ENCODE measurements around the gene TBL1XR1. TPM values are rescaled to one million over a fixed set of nuclear protein-coding genes. Genes with fewer than 3 reads are reported as not detected.

TBL1XR1 gene
- total RNA-seq, 2 donors from 2014 or later, result 126 to 146 TPM

DNA sequence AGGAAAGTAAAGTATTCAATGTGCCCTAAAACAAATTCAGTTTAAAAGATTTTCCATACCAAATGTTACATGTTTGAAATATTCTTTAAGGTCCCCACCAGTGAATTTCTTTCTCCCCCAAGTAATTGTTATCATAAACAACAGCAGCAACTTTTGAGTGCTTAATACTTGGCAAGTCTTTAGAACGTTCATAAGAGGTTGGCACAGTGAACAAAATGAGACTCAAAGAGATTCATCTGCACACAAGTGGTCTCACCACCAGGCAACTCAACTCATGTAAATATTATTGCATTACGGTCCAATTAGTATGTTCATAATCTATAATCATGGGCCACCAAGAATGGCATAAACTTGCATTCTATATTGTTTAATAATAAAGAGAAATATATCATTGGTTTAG lies 98.7 kb downstream of the TBL1XR1 start:
- intact Hi-C loops (cut with DNase I), result no loop called here
- no peak for DNase-seq (ENCODE audit: low spot score)

DNA sequence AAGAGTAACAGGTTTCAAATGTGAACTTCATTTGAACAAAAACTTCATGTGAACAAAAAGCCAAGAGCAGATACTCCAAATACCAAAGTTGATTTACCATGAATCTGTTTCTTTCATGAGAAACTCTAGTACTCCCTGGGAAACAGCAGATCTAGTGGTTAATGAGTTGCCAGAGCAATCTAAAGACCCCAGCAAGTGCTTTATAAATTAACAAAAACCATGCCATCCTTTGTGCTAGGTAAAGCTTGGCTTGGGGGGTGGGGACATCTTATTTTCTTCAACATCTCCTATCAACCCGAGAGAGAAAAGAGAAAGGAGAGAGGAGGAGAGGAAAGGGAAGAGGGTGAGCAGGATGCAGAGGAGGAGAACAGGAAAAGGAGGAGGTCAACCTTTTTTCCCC lies 100.7 kb downstream of the TBL1XR1 start:
- intact Hi-C loops (cut with DNase I), result no loop called here
- no peak for DNase-seq (ENCODE audit: low spot score)

DNA sequence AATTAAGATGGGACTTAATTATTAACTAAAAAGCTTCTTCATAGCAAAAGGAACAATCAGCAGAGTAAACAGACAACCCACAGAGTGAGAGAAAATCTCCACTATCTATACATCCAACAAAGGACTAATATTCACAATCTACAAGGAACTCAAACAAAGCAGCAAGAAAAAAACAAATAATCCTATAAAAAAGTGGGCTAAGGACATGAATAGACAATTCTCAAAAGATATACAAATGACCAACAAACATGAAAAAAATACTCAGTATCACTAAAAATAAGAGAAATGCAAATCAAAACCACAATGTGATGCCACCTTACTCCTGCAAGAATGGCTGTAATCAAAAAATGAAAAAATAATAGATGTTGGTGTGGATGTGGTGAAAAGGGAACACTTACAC lies 103.3 kb downstream of the TBL1XR1 start:
- no peak for DNase-seq (ENCODE audit: low spot score)
- intact Hi-C loops (cut with DNase I), result no loop called here

DNA sequence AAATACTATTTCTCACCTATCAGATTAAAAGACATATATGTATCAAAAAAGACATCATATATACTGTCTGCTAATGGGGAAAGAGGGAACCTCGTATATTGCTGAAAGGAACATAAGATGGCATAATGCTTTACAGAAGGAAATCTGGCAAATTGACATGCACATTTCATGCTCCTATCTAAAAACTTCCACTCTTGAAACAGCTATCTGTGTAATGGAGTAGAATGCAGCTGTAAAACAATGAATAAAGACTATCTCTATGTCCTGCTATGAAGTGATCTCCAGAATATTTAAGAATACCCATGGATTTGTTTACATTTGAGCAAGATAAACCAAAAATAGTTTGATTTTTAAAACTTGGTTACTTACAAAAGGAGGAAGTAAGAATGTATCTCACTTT lies 107.4 kb downstream of the TBL1XR1 start:
- intact Hi-C loops (cut with DNase I), result no loop called here
- no peak for DNase-seq (ENCODE audit: low spot score)

DNA sequence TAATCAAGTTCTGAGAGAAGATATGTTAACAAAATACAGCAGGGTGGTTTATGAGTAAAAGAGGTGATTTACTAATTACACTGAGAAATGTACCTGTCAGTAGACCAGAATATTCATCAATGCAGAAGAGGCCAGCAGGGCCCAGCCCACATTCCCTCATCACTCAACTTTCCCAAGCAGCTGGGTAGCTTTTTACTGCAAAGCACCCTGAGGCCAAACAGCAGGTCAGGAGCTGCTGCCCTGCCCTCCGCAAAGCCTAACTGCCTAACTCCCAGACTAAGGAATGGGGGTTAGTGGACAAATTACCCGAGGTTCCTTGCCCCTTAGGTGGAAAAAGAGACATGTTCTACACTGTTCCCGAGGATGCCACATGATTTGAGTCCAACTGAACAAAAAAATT lies 108.2 kb downstream of the TBL1XR1 start:
- intact Hi-C loops (cut with DNase I), result no loop called here
- DNase-seq (ENCODE audit: low spot score), result no peak

DNA sequence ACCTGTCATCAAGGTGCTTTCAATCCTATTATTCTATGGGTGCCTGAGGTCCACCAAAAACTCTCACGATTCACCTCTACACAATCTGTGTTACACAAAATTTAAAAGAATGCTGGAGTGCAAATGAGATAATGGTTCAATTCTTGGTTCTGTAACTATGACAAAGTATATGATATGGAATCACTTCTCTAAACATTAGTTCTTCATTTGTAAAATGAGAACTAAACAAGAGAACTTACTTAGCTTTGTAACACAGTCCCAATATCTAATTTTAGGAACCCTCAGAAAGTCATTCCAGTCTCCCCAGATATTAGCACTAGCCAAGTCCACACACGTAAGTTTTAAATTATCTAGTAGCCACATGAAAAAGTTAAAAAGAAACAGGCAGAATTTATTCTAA lies 111.5 kb downstream of the TBL1XR1 start:
- intact Hi-C loops (cut with DNase I), result loop anchor here in 1 of 2 donors (2.0 kb wide), 1 partner anchor 79 kb away; no protein-coding TSS in a partner anchor
- DNase-seq (ENCODE audit: low spot score), result no peak

DNA sequence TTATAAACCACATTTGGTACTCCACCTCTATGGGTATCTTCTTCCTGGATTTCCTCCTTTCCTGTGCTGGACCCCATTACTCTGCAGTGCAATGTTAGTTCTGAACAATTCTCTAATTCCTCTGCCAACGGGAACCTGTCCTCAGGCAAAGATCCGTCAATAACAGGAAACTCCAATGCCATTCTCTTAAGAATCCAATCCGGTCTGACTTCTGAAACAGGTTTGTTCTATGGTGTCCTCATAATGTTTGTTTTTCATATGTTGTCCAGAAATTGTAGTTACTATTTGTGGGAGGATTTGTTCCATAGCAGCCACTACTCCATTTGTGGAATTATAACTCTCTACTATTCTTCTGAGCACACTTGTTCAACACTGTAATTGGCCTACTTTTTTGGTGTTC lies 112.7 kb downstream of the TBL1XR1 start:
- intact Hi-C loops (cut with DNase I), result no loop called here
- DNase-seq (ENCODE audit: low spot score), result no peak

DNA sequence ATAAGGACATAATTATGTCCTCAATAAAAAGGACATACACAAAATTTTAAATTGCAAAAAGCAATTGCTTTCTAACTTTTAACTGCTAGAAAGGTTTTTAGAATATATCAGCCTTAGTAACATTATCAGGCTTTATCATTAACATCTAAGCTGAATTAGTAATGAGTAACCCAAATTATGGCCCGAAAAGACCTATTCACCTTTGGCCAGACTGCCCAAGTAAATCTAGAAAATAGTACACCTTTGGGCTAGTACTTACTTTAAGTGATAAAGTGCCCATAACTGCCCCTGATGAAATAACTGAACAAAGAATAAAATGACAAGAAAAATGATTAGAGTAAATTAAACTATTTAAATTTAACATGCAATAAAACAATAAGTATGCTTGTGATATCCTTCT lies 117.2 kb downstream of the TBL1XR1 start:
- intact Hi-C loops (cut with DNase I), result no loop called here
- DNase-seq (ENCODE audit: low spot score), result no peak

DNA sequence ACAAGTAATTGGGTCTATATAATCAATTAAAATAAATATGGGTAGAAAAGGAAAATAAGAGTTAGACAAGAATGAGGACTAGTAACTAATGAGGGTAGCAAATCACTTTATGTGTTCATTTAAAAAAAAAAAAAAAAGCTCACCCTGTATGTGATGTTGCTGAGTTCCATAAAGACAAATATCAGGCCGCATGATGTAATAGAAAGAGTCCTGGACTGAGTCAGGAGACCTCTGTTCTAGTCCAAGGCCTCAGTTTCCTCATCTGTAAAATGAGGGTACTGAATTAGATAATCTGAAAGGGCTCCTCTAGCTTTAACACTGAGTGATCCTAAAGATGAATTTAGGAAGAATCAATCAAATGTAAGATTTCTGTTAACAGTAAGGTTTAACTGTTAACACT lies 117.6 kb downstream of the TBL1XR1 start:
- DNase-seq (ENCODE audit: low spot score), result no peak
- intact Hi-C loops (cut with DNase I), result no loop called here

DNA sequence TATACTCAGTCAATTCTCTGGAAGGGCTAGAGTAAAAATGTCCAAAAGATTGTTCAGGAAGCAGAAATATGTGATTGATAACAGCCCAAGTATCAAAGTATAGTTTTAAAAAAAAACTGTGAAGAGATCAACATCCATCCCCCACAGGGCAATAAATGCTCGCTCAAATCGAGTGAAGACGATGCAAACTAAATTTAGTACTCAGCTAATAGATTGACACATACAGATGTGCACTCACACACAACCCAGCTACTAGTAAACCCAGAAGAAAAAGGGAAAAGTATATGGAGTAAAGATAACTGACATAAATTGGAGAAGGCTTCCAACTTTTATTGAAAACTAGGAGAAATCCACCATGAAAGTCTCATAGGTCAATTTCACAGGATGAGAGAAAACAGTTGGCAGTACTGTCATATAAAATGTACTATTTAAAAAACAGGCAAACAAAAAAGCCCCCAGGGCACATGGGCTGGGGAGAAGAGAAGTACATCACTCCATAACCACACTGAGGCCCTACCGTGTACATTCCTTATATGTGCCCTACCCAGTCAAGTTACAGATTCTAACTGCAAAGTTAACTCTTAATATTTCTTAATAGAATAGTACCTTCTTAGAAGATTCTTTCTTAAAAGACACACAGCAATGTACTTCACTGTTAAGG lies 125.7 kb downstream of the TBL1XR1 start:
- intact Hi-C loops (cut with DNase I), result no loop called here
- DNase-seq (ENCODE audit: low spot score), result no peak

DNA sequence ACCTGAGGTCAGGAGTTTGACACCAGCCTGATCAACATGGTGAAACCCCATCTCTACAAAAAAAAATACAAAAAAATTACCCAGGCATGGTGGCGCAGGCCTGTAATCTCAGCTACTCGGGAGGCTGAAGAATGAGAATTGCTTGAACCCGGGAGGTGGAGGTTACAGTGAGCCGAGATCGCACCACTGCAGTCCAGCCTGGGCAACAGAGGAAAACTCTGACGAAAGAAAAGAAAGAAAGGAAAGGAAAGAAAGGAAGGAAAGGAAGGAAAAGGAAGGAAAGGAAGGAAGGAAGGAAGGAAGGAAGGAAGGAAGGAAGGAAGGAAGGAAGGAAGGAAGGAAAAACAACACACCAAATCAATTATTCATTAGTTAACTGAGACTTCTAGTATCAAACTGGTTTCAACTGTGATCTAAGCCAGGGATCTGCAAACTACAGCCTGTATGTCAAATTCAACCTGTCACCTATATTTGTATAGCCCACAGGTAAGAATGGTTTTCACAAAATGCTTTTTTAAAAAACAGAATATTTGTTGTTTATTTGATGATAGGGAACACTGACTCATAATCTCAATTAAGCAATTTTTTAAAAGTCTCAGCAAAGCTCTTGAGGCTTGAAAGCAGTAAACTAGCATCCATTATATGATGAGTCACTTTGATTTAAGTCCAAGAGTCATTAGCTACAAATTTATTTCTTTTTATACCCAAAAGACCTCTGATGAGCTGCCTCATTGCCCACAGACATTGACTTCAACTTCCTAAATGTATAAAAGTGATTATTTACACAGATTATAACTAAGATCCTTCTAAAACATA lies 127.6 kb downstream of the TBL1XR1 start:
- DNase-seq (ENCODE audit: low spot score), result no peak
- intact Hi-C loops (cut with DNase I), result loop anchor here in 1 of 2 donors (10.0 kb wide), 1 partner anchor 115 kb away; no protein-coding TSS in a partner anchor

DNA sequence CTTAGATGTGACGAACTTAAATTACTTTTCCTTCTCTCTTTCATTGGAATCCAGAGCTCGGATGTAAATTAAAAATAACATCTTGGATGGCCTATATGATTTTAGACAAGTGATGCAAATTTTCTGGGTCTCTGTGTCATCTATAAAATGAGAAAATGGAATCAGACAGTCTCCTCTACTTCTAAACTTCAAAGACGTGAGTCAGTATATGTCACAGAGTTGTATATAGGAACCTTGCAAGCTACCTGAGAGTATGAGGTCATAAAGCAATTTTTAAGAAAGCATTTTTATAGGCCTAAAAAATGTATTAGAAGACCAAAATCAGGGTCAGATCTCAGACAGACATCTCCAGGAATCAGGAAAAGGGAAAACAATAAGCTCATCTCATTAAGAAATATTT lies 128.3 kb downstream of the TBL1XR1 start:
- no peak for DNase-seq (ENCODE audit: low spot score)
- intact Hi-C loops (cut with DNase I), result loop anchor here in 1 of 2 donors (10.0 kb wide), 1 partner anchor 116 kb away; no protein-coding TSS in a partner anchor

DNA sequence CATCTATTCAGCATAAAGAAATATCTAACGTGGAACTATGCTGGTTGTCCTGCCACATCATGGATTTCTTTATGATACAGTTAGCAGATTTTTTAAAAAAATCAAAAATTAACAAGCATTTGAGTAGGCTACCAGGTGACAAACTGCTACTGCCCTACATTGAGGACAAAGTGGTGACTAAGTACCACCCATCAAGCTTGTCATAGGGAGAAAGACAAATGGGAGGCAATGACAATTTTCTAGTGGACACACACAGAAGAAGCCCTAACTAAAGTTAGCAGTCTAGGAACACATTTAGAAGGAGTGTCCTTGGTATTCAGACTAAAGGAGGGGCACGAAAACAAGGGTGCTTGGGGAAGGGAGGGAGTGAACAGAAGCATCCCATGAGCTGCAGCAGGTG lies 131.2 kb downstream of the TBL1XR1 start:
- intact Hi-C loops (cut with DNase I), result loop anchor here in 1 of 2 donors (10.0 kb wide), 1 partner anchor 119 kb away; no protein-coding TSS in a partner anchor
- no peak for DNase-seq (ENCODE audit: low spot score)

DNA sequence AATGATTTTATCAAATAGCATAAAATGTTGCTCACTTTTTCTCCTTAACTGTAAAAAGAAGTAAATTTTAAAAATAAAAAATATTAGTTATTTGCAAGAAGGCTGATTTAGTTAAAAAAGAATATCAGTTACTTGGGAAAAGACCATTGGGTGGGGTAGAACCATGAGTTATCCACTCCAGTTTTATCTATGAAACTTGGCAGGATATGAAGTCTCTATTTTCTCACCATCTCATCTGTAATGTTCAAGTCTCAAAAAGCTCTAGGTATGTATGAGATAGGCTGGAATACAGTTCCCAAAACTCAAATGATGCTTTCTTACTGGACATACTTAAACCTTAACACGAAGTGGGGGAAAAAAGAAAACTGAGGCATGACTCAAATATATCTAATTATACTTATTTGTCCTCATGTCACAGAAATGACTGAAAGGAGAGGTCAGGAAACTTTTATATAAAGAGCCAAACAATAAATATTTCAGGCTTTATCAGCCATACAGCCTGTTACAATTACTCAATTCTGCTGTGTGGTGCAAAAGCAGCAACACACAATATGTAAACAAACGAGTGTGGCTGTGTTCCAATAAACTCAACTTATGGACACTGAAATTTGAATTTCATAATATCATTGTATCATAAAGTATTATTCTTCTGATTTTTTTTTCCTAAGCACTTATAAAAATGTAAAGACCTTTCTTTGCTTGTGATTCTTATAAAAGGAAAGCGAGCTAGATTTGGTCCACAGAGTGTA lies 131.8 kb downstream of the TBL1XR1 start:
- no peak for DNase-seq (ENCODE audit: low spot score)
- intact Hi-C loops (cut with DNase I), result loop anchor here in 1 of 2 donors (10.0 kb wide), 1 partner anchor 119 kb away; no protein-coding TSS in a partner anchor

DNA sequence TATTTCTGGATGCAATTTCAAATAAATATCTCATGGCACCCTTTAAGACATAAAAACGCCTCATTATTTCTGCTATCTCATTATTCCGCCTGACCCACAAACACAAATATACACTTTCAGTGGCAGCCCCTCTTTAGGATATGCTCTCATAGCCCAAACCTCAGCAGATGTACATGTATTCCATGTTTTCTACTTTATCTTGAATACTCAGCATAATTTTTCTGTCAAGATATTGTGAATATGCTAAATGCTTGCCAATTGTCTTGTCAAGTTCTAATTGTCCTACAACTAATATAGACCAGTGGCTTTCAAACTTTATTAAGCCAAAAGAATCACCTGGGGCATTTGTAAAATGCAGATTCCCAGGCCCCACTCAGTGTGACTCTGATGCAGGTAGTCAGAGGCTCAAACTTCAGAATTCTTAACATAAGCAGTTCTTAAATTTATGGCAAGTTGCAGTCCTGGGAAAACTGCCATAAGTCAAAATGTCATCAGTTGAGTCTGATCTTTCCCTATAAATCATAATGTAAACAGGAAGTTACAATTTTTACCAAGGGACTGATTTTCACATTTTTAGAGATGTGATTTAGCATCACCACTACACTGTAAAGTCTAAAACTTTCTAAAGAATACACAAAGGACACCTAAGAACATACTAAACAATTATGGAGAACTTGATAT lies 135.1 kb downstream of the TBL1XR1 start:
- DNase-seq (ENCODE audit: low spot score), result no peak

DNA sequence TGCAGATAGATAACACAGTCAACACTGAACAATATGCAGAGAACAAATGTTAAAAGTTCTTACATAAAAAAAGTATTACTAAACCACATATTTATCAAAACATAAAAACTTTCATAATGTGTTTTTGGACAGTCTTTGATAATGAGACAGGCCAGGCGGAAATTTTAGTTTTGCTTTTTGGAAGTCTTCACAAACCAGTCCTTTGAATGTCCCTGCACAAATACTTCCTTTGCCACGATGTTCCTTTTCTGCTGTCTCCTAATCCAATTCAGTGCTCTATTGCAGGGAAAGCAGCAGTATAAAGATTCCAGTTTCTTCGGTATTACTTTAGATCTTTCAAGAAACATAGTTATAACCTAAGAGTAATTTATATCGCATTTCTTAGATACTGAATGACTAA lies 135.9 kb downstream of the TBL1XR1 start:
- intact Hi-C loops (cut with DNase I), result loop anchor here in 1 of 2 donors (10.0 kb wide), 1 partner anchor 123 kb away; no protein-coding TSS in a partner anchor
- no peak for DNase-seq (ENCODE audit: low spot score)

More for the DNA sequence above, 135.1 kb downstream of the TBL1XR1 start:
- intact Hi-C loops (cut with DNase I), result loop anchor here in 1 of 2 donors (10.0 kb wide), 1 partner anchor 123 kb away; no protein-coding TSS in a partner anchor

DNA sequence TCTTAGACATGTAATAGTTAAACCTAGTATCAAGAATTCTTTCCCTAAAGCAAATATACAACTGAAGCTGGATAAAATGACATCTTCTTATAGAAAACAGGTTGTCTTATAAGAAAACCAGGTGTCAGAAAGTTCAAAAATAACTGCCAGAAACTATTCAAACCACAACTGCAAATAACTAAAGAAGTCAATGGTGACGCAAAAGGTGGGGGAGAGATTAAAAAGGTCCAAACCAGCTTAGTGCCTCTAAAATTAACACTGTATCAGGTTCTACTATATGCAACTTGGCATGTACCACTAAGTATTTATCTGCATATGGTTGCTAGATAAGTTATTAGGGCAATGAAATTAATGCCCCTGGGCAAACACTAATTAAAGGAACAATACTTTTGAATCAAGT lies 136.8 kb downstream of the TBL1XR1 start:
- intact Hi-C loops (cut with DNase I), result loop anchor here in 1 of 2 donors (10.0 kb wide), 1 partner anchor 124 kb away; no protein-coding TSS in a partner anchor
- no peak for DNase-seq (ENCODE audit: low spot score)

DNA sequence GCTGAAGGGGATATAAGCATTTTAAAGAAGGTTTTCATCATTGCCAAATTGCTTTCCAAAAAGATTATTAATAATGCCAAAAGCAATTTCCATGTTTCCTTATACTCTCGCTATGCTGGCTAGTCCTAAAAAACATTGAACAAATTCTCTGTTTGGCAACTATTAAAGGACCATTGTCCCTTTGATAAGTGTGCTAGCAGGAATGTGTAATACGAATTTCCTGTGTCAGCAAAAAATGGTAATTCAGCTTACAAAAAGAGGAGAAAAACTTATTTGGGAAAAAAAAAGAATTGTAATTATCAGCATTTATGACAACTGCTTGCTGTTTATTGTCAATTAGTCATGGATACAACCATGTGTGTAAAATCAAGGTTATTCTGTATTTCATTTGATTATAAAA lies 138.6 kb downstream of the TBL1XR1 start:
- DNase-seq (ENCODE audit: low spot score), result no peak
- intact Hi-C loops (cut with DNase I), result loop anchor here in 1 of 2 donors (10.0 kb wide), 2 partner anchors 136 to 296 kb away; partner anchors contain the start of gene TBL1XR1

DNA sequence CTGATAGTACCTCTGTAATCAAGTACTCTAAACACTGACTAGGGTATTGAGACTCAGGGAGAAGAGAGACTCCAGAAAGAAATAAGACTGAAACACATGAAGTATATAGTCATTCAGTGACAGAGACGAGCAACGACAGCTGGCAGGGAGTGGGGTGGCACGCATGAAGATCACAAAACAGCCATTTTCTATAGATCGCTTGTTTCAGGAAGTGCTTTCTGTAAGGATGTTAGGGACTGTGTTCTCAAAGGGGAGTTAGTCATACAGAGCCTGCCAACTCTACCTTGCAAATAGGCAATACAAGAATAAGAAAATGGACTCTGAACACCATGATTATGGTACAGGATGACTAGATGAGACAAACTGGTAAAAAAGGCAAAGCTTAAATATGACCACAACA lies 139.5 kb downstream of the TBL1XR1 start:
- no peak for DNase-seq (ENCODE audit: low spot score)
- intact Hi-C loops (cut with DNase I), result loop anchor here in 1 of 2 donors (10.0 kb wide), 2 partner anchors 137 to 297 kb away; partner anchors contain the start of gene TBL1XR1

Data from posterior vena cava (tissue), 2 donors.